Upper lobe of right lung (tissue), 1 donor: ENCODE results near the gene DLG2. TPM values are rescaled to one million over a fixed set of nuclear protein-coding genes. Genes with fewer than 3 reads are reported as not detected.

Experiments
- ATAC-seq: fragments of 200-7000 bp; cut with Tn5 transposase; one replicate; pipeline ENCODE4 v1.9.1; 2020; ENCODE audit warnings: mild to moderate bottlenecking, moderate library complexity
- DNase-seq: peaks from one replicate; pipeline ENCODE4 v3.0.0-alpha.2; 2020
- H3K27ac ChIP-seq: fragments of 200-600 bp; one replicate; pipeline ENCODE4 v1.8.0; 2022
- H3K27me3 ChIP-seq: fragments of 200-600 bp; one replicate; pipeline ENCODE4 v1.8.0; 2022; ENCODE audit warnings: mild to moderate bottlenecking
- H3K36me3 ChIP-seq: fragments of 200-600 bp; one replicate; pipeline ENCODE4 v1.8.0; 2022
- H3K4me1 ChIP-seq: fragments of 200-600 bp; one replicate; pipeline ENCODE4 v1.8.0; 2022
- H3K4me3 ChIP-seq: fragments of 200-600 bp; one replicate; pipeline ENCODE4 v1.8.0; 2022; ENCODE audit warnings: mild to moderate bottlenecking
- H3K9me3 ChIP-seq: fragments of 200-600 bp; one replicate; pipeline ENCODE4 v1.8.0; 2022
- CTCF ChIP-seq: fragments of 200-600 bp; IDR thresholded peaks from one replicate; pipeline ENCODE4 v1.8.0; 2022; ENCODE audit warnings: antibody characterized with exemption
- intact Hi-C: fragments of 100-400 bp; cut with DNase I; formaldehyde crosslinking; loops from one replicate; pipeline ENCODE4 v1.11.0; 2022
- total RNA-seq: library from RNA; stranded (reverse); fragmentation: NEBNext Ultra II Directional; extraction: Animal tissue kit (Norgen Biotek cat#: 25700); gene quantifications from one replicate; pipeline ENCODE4 v1.2.1, GENCODE V29; 2021
- donor health status: DM: no; HTN: yes; CAD: no; lungs with severe emphysema.

DLG2 gene
- total RNA-seq, 1 donor from 2014 or later, result 9.7 TPM

DNA sequence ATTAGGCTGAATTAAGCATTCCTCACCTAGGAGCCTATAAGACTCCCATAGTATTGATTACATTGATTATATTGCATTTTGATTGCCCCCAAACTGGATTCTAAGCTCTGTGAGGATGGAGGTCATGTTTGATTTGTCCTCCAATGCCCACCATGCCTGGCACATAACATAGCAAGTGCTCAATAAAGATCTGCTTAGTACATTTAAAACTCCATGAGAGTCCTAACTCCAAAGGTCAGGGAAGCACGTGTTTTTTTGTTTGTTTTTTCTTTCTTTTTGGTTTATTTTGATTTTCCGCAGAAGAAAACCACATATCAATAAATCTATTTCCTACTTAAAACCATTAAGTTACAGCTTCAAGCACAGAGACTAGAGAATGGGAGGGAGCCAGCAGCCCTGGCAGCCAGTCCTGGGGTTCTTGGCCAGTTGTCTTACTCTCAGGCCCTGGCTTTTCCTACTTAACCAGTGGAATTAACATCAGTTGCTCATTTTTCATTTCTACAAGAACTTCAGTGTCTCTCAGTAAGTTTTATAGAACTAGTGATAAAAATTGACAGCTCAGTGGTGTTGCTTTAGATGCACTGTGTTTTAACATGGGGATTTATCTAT lies 1911.1 kb downstream of the DLG2 start:
- Histone ChIP-seq H3K9me3 (no peaks in the 10 kb centered on the region), H3K36me3 (no peaks in the 10 kb centered on the region), H3K4me1 (no peaks in the 10 kb centered on the region), H3K27me3 (no peaks in the 10 kb centered on the region), H3K27ac (no peak overlapping the region), H3K4me3 (no peak overlapping the region)
- TF ChIP-seq CTCF, result no peak
- intact Hi-C loops, result no loop called here
- DNase-seq (no peak), ATAC-seq (no peak)

- TF ChIP-seq CTCF, result no peak
- Histone ChIP-seq H3K4me1 (no peaks in the 10 kb centered on the region), H3K4me3 (no peak overlapping the region), H3K9me3 (no peaks in the 10 kb centered on the region), H3K36me3 (no peaks in the 10 kb centered on the region), H3K27me3 (no peaks in the 10 kb centered on the region), H3K27ac (no peak overlapping the region)
- intact Hi-C loops, result no loop called here
- ATAC-seq (peak; percentile 37), DNase-seq (no peak)
These were observed 1913.4 kb downstream of the DLG2 start for GRCh38 chr11:83713708-83714107.

GRCh38 chr11:83711106-83711527 lies 1916.0 kb downstream of the DLG2 start:
- no peaks in the 10 kb centered on the region for H3K27me3 ChIP-seq
- no peaks in the 10 kb centered on the region for H3K36me3 ChIP-seq
- H3K4me3 ChIP-seq, result no peak overlapping the region
- no peak overlapping the region for H3K27ac ChIP-seq
- no peaks in the 10 kb centered on the region for H3K9me3 ChIP-seq
- no peak for TF ChIP-seq CTCF
- DNase-seq, result no peak
- ATAC-seq, result no peak
- H3K4me1 ChIP-seq, result no peaks in the 10 kb centered on the region
- intact Hi-C loops, result no loop called here

GRCh38 chr11:83709434-83709833 lies 1917.7 kb downstream of the DLG2 start:
- Histone ChIP-seq H3K36me3 (no peaks in the 10 kb centered on the region), H3K4me3 (no peak overlapping the region), H3K27me3 (no peaks in the 10 kb centered on the region), H3K27ac (no peak overlapping the region), H3K9me3 (no peaks in the 10 kb centered on the region), H3K4me1 (no peaks in the 10 kb centered on the region)
- ATAC-seq (no peak), DNase-seq (no peak)
- intact Hi-C loops, result no loop called here
- no peak for TF ChIP-seq CTCF

- Histone ChIP-seq H3K4me1 (no peaks in the 10 kb centered on the region), H3K27me3 (no peaks in the 10 kb centered on the region), H3K9me3 (no peaks in the 10 kb centered on the region), H3K4me3 (no peak overlapping the region), H3K36me3 (no peaks in the 10 kb centered on the region), H3K27ac (no peak overlapping the region)
- intact Hi-C loops, result no loop called here
- TF ChIP-seq CTCF, result no peak
- ATAC-seq (no peak), DNase-seq (no peak)
These were observed 1920.6 kb downstream of the DLG2 start for GRCh38 chr11:83706566-83706965.

DNA sequence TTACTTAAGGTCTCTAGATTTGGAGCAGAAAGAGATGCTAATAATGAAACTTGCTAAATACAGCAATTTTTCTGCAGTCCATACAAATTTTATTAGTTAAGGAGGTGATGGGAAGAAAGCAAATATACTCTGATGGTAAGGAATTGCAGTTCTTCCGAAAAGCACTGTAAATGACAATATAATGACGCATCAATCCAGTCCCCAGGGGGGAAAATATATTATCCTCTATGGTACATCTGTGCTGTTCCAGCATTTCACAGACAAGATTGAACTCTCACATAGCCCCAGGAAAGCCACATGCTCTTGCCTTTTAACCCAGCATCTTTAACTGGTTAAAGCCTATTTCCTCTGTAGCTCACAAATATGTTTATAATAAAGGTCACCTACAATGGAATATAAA lies 1924.3 kb downstream of the DLG2 start:
- H3K27me3 ChIP-seq, result no peaks in the 10 kb centered on the region
- intact Hi-C loops, result no loop called here
- DNase-seq (no peak), ATAC-seq (no peak)
- H3K4me1 ChIP-seq, result no peaks in the 10 kb centered on the region
- H3K4me3 ChIP-seq, result no peak overlapping the region
- H3K27ac ChIP-seq, result no peak overlapping the region
- TF ChIP-seq CTCF, result no peak
- no peaks in the 10 kb centered on the region for H3K36me3 ChIP-seq
- no peaks in the 10 kb centered on the region for H3K9me3 ChIP-seq
